Breast epithelium (tissue), 4 donors: ENCODE measurements around the gene EFR3B. TPM values are rescaled to one million over a fixed set of nuclear protein-coding genes. Genes with fewer than 3 reads are reported as not detected.

ENCODE experiments used
- DNase-seq, 2 donors: peaks; one replicate each; pipeline ENCODE4 v3.0.0-alpha.2; 2019; ENCODE audit warnings: low spot score in 2 of 2
- H3K27ac ChIP-seq, 2 donors: fragments of 200-600 bp; sonication (generic) in 1 of 2; one replicate each; pipeline ENCODE4 v1.5.1; 2016 to 2019; ENCODE audit warnings: mild to moderate bottlenecking in 1 of 2
- H3K27me3 ChIP-seq, 2 donors: fragments of 200-600 bp; sonication (generic) in 1 of 2; one replicate each; pipeline versions ENCODE4 v1.5.1 to v1.6.0; 2017 to 2019; ENCODE audit warnings: control low read depth in 1 of 2, mild to moderate bottlenecking in 1 of 2
- H3K36me3 ChIP-seq: fragments of 200-600 bp; one replicate; pipeline ENCODE4 v1.5.1; 2019
- H3K4me1 ChIP-seq, 2 donors: fragments of 200-600 bp; sonication (generic); one replicate each; pipeline ENCODE4 v1.5.1; 2016 to 2019; ENCODE audit warnings: control low read depth in 1 of 2
- H3K4me3 ChIP-seq, 3 donors: fragments of 200-600 bp; sonication (generic); 1 replicate in 2 of 3; 2 replicates in 1 of 3; pipeline ENCODE4 v1.5.1; 2016 to 2019; ENCODE audit warnings: mild to moderate bottlenecking in 3 of 3, moderate library complexity in 2 of 3
- H3K9me3 ChIP-seq, 2 donors: fragments of 200-600 bp; sonication (generic) in 1 of 2; one replicate each; pipeline ENCODE4 v1.5.1; 2016 to 2019; ENCODE audit warnings: control low read depth in 1 of 2
- POLR2A ChIP-seq: fragments of 450-650 bp; IDR thresholded peaks from one replicate; pipeline ENCODE4 v1.6.1; 2016; ENCODE audit warnings: antibody characterized with exemption, mild to moderate bottlenecking, moderate library complexity
- POLR2AphosphoS5 ChIP-seq, 3 donors: sonication (generic); formaldehyde crosslinking; IDR thresholded peaks; one replicate each; pipeline ENCODE4 v1.6.1; 2017; ENCODE audit warnings: antibody characterized with exemption in 3 of 3
- intact Hi-C: fragments of 100-400 bp; cut with DNase I; formaldehyde crosslinking; loops from one replicate; pipeline ENCODE4 v1.15.1; 2023; ENCODE audit warnings: low total_unique reads
- total RNA-seq, 3 donors: library from RNA; depleted of rRNA; stranded (reverse); fragments of >200 nt; gene quantifications; one replicate each; pipeline ENCODE4 v1.1.0, GENCODE V29; 2016
- TF ChIP-seq, protein P1 (sequence below), 3 donors: fragments of 450-650 bp; IDR thresholded peaks; one replicate each; pipeline ENCODE4 v1.5.1; 2016 to 2017; ENCODE audit warnings: antibody characterized with exemption in 3 of 3, mild to moderate bottlenecking in 3 of 3, moderate library complexity in 3 of 3

EFR3B gene
- total RNA-seq, 3 donors from 2014 or later = 0.16 to 0.98 (median 0.73) TPM

DNA sequence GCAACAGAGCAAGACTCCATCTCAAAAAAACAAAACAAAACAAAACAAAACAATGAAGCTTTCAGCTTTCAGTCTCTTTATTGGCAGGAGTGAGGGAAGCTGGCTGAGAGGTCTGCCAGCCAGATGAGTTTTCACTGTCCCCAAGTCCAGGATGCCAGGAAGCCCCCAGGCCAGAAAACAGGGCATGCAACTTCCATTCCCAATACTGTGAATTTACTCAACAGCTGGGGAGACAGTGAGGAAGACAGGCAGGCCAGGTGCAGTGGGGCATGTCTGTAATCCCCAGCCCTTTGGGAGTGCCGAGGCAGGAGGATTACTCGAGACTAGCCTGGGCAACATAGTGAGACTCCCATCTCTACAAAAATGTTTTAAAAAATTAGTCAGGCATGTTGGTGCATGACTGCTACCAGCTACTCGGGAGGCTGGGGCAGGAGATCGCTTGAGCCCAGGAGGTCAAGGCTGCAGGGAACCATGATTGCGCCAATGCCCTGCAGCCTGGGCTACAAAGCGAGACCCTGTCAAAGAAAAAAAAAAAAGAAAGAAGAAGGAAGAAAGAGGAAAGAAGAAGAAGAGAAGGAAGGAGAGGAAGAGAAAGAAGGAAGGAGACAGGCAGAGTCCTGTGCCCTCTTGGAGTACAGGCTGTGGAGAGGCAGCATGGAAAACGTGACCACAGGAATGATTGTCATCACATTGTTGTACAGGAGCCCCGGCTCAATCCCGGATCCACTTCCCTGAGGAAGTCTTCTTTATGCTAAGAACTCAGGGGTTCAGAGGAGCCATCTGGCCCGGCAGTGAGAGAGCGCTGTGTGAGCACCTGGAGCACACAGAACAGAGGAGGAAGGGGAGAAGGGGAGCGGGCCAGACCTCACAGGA lies 155.7 kb downstream of the EFR3B start:
- no peaks in the 10 kb centered on the region for H3K4me1 ChIP-seq
- peak overlapping the region; percentile 29 to 32 for H3K27ac ChIP-seq
- no peaks in the 10 kb centered on the region for H3K36me3 ChIP-seq
- no peaks in the 10 kb centered on the region for H3K9me3 ChIP-seq
- intact Hi-C loops = loop anchor here (2.0 kb wide), 1 partner anchor 41 kb away; no protein-coding TSS in a partner anchor
- TF ChIP-seq POLR2A (no peak), POLR2AphosphoS5 (IDR thresholded peaks at IDR 0.05) (no peak)
- TF ChIP-seq, protein P1, sequence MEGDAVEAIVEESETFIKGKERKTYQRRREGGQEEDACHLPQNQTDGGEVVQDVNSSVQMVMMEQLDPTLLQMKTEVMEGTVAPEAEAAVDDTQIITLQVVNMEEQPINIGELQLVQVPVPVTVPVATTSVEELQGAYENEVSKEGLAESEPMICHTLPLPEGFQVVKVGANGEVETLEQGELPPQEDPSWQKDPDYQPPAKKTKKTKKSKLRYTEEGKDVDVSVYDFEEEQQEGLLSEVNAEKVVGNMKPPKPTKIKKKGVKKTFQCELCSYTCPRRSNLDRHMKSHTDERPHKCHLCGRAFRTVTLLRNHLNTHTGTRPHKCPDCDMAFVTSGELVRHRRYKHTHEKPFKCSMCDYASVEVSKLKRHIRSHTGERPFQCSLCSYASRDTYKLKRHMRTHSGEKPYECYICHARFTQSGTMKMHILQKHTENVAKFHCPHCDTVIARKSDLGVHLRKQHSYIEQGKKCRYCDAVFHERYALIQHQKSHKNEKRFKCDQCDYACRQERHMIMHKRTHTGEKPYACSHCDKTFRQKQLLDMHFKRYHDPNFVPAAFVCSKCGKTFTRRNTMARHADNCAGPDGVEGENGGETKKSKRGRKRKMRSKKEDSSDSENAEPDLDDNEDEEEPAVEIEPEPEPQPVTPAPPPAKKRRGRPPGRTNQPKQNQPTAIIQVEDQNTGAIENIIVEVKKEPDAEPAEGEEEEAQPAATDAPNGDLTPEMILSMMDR (IDR thresholded peaks at IDR 0.05) = no peak
- H3K27me3 ChIP-seq = no peaks in the 10 kb centered on the region
- peak in 1 of 2 donors; percentile 29 for DNase-seq
- no peak overlapping the region for H3K4me3 ChIP-seq

DNA sequence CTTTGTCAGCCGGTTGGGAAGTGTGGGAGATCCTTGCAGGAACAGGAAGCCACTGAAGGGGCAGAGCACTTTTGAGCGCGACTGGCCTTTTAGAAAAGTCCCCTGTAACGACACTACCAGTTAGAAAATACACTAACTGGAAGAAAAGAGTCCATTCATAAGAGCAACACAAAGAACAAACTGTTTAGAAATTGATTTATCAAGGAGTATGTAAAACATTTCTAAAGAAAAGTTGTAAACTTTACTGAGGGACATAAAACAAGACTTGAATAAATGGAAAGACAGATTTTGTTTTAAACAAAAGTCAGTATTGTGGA lies 156.3 kb downstream of the EFR3B start:
- no peaks in the 10 kb centered on the region for H3K27me3 ChIP-seq
- H3K4me3 ChIP-seq = no peak overlapping the region
- no peak for DNase-seq
- no peaks in the 10 kb centered on the region for H3K4me1 ChIP-seq
- TF ChIP-seq, protein P1 (IDR thresholded peaks at IDR 0.05) = no peak
- TF ChIP-seq POLR2AphosphoS5 (IDR thresholded peaks at IDR 0.05) (no peak), POLR2A (no peak)
- no peaks in the 10 kb centered on the region for H3K9me3 ChIP-seq
- no peaks in the 10 kb centered on the region for H3K36me3 ChIP-seq
- peak overlapping the region; percentile 29 to 32 for H3K27ac ChIP-seq
- intact Hi-C loops = loop anchor here (2.0 kb wide), 1 partner anchor 41 kb away; no protein-coding TSS in a partner anchor

DNA sequence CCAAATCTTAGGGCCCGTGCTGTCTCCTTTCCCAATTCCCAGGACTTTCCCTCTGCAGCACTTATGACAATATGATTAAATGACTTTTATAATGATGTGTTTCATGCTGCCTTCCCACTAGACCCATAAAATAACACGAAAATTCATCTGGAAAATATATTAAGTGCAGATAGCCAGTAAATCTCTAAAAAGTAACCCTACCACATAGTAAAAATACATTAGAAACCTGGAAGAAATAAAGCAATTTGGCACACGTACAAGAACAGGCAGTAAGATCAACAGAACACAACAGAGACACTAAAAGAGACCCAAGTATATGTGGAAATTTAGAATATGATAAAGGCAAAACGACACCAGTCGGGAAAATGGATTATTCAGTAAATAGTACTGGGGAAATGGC lies 156.7 kb downstream of the EFR3B start:
- no peaks in the 10 kb centered on the region for H3K36me3 ChIP-seq
- no peaks in the 10 kb centered on the region for H3K4me1 ChIP-seq
- no peak overlapping the region for H3K27ac ChIP-seq
- TF ChIP-seq POLR2AphosphoS5 (IDR thresholded peaks at IDR 0.05) (no peak), POLR2A (no peak)
- H3K9me3 ChIP-seq = no peaks in the 10 kb centered on the region
- intact Hi-C loops = loop anchor here (2.0 kb wide), 1 partner anchor 40 kb away; no protein-coding TSS in a partner anchor
- no peaks in the 10 kb centered on the region for H3K27me3 ChIP-seq
- DNase-seq = no peak
- no peak overlapping the region for H3K4me3 ChIP-seq

DNA sequence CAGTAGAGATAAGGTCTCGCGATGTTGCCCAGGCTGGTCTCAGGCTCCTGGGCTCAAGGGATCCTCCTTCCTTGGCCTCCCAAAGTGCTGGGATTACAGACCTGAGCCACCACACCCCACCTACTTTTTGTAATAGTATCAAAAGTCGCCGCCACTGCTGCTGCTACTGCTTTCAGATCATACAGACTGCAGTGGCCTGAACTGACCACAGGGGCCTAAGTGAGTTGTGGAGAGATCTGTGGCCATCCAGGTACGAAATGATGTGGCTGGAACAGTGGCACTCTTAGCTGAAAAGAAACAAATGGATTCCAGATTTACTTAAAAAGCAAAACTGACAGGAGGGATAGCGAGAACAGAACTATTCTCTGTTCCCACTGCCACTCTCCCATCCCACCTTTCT lies 159.4 kb downstream of the EFR3B start:
- intact Hi-C loops = loop anchor here (2.0 kb wide), 1 partner anchor 72 kb away; no protein-coding TSS in a partner anchor
- Histone ChIP-seq H3K27ac (no peak overlapping the region), H3K9me3 (no peaks in the 10 kb centered on the region), H3K36me3 (no peaks in the 10 kb centered on the region), H3K27me3 (no peaks in the 10 kb centered on the region), H3K4me1 (no peaks in the 10 kb centered on the region), H3K4me3 (no peak overlapping the region)
- DNase-seq = no peak
- TF ChIP-seq POLR2A = no peak
- TF ChIP-seq, protein P1 (IDR thresholded peaks at IDR 0.05) = no peak
- TF ChIP-seq POLR2AphosphoS5 (IDR thresholded peaks at IDR 0.05) = no peak

DNA sequence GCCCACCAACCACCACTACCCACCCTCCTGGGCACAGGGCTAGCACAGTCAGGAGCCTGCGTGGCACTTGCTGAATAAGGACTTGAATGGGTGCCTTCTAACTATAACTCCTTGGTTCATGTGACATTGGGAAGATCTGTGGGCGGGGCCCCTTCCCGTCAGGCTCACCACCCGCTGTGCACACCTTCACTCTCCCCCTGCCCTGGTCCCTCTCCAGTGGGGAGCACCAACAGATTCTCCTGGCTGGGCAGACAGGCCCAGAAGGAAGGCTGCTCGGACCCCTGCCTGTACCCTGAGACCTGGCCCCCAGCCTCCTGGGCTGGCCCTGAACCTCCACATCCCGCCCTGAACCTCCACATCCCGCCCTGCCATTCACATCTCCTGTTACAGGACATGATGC lies 159.9 kb downstream of the EFR3B start:
- TF ChIP-seq, protein P1 (IDR thresholded peaks at IDR 0.05) = no peak
- TF ChIP-seq POLR2AphosphoS5 (IDR thresholded peaks at IDR 0.05) (no peak), POLR2A (no peak)
- H3K27ac ChIP-seq = no peak overlapping the region
- H3K27me3 ChIP-seq = no peaks in the 10 kb centered on the region
- intact Hi-C loops = loop anchor here (2.0 kb wide), 1 partner anchor 73 kb away; no protein-coding TSS in a partner anchor
- no peaks in the 10 kb centered on the region for H3K36me3 ChIP-seq
- no peaks in the 10 kb centered on the region for H3K4me1 ChIP-seq
- no peaks in the 10 kb centered on the region for H3K9me3 ChIP-seq
- no peak overlapping the region for H3K4me3 ChIP-seq
- no peak for DNase-seq
